Ovary (tissue), 9 donors: ENCODE data around the gene NGRN. TPM values are rescaled to one million over a fixed set of nuclear protein-coding genes. Genes with fewer than 3 reads are reported as not detected.
A peak's percentile ranks its signal among the peaks of the same experiment; 100 is the strongest.

Experiments used
- DNase-seq, 5 donors: peaks; one replicate each; pipeline ENCODE4 v3.0.0-alpha.2; 2019 to 2020
- H3K27ac ChIP-seq, 2 donors: fragments of 200-600 bp; one replicate each; pipeline versions ENCODE4 v1.5.1 to v1.8.0; 2019 to 2022
- H3K27me3 ChIP-seq: fragments of 200-600 bp; one replicate; pipeline ENCODE4 v1.8.0; 2022
- H3K36me3 ChIP-seq: fragments of 200-600 bp; sonication (generic); one replicate; pipeline ENCODE4 v1.5.1; 2019
- H3K4me1 ChIP-seq: one replicate; pipeline ENCODE4 v1.8.1; 2013; ENCODE audit warnings: mild to moderate bottlenecking, moderate library complexity; ENCODE audit not compliant: insufficient read depth
- H3K4me3 ChIP-seq: fragments of 200-600 bp; sonication (generic); one replicate; pipeline ENCODE4 v1.5.1; 2017
- H3K9me3 ChIP-seq, 2 donors: fragments of 200-600 bp in 1 of 2; sonication (generic) in 1 of 2; one replicate each; pipeline versions ENCODE4 v1.5.1 to v1.8.1; 2013 to 2019; ENCODE audit warnings: mild to moderate bottlenecking in 1 of 2, moderate library complexity in 1 of 2
- EP300 ChIP-seq: sonication (generic); formaldehyde crosslinking; IDR thresholded peaks from one replicate; pipeline ENCODE4 v1.6.1; 2017; ENCODE audit warnings: antibody characterized with exemption
- POLR2A ChIP-seq: fragments of 450-650 bp; IDR thresholded peaks from one replicate; pipeline ENCODE4 v1.6.1; 2017; ENCODE audit warnings: antibody characterized with exemption, mild to moderate bottlenecking, moderate library complexity
- WGBS, 3 donors: extraction: QIAGEN DNeasy Blood & Tissue Kit in 1 of 3; methylation state at CpG; one replicate each; pipeline versions ENCODE4 v1.1.5 to v1.1.7; 2013 to 2017; 5-methylcytosine and 5-hydroxymethylcytosine counted together
- intact Hi-C, 4 donors: fragments of 100-400 bp; cut with DNase I; formaldehyde crosslinking; loops; one replicate each; pipeline versions ENCODE4 v1.11.0 to v1.15.1; 2022 to 2023
- polyA plus RNA-seq, 2 donors: library from polyadenylated mRNA; stranded (reverse); fragments of 200-250 nt in 1 of 2; fragments of 350-450 nt in 1 of 2; fragmentation: Illumina TruSeq in 1 of 2; extraction: RNeasy Lipid Tissue Mini Kit (QIAGEN cat#74804) in 1 of 2; gene quantifications; one replicate each; pipeline ENCODE4 v1.2.3, GENCODE V29; 2013 to 2014
- total RNA-seq, 7 donors: library from RNA; depleted of rRNA in 2 of 7; stranded (reverse); fragments of >200 nt in 2 of 7; fragmentation: NEBNext Ultra II Directional in 3 of 7; extraction: Animal tissue kit (Norgen Biotek cat#: 25700) in 3 of 7; gene quantifications; one replicate each; pipeline versions ENCODE4 v1.1.0 to v1.2.4, GENCODE V29; 2016 to 2023
- TF ChIP-seq, protein P1 (sequence below), 3 donors: fragments of 450-650 bp in 2 of 3; fragments of 200-600 bp in 1 of 3; IDR thresholded peaks; one replicate each; pipeline versions ENCODE4 v1.5.1 to v1.8.0; 2016 to 2022; ENCODE audit warnings: antibody characterized with exemption in 3 of 3, mild to moderate bottlenecking in 1 of 3
- donor health status: DM: no; HTN: no; CAD: no; lungs with moderate emphysema.
- donor health status: DM: no; HTN: no; CAD: no.
- donor health status: Bipolar disorder and iron deficiency.
- donor health status: DM: yes; HTN: yes; CAD: no.
- donor health status: DM: no; HTN: no; CAD: no.
- donor health status: DM: yes; HTN: yes; CAD: no.

The NGRN gene
- total and polyA plus RNA-seq, 9 donors: 52.8 to 112 (median 86.0) TPM

DNA sequence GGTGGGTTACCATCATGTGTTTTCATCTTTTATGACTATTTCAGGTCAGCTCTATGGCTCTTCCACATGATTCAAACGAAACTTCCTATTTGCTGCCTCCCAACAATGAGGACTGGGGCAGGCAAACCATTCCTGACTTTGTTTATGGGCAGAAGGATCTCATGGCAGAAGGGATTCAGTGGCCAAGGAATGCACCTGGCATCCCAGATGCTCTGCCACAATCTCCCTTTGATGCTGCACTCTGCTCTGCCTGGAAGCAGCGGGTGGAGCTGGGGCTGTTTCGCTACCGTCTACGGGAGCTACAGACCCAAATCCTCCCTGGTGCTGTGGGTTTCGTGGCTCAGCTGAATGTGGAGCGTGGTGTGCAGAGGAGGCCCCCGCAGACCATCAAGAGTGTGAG is 24.6 kb upstream of the NGRN start:
- 88 to 96% (median 89%) methylated on average over 8 of the region's 8 CpGs for WGBS, 3 donors
- no peaks in the 10 kb centered on the region for H3K9me3 ChIP-seq
- TF ChIP-seq, protein P1, sequence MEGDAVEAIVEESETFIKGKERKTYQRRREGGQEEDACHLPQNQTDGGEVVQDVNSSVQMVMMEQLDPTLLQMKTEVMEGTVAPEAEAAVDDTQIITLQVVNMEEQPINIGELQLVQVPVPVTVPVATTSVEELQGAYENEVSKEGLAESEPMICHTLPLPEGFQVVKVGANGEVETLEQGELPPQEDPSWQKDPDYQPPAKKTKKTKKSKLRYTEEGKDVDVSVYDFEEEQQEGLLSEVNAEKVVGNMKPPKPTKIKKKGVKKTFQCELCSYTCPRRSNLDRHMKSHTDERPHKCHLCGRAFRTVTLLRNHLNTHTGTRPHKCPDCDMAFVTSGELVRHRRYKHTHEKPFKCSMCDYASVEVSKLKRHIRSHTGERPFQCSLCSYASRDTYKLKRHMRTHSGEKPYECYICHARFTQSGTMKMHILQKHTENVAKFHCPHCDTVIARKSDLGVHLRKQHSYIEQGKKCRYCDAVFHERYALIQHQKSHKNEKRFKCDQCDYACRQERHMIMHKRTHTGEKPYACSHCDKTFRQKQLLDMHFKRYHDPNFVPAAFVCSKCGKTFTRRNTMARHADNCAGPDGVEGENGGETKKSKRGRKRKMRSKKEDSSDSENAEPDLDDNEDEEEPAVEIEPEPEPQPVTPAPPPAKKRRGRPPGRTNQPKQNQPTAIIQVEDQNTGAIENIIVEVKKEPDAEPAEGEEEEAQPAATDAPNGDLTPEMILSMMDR (IDR thresholded peaks at IDR 0.05): no peak
- no peak for TF ChIP-seq POLR2A
- TF ChIP-seq EP300: no peak
- H3K36me3 ChIP-seq: no peaks in the 10 kb centered on the region
- no peak for DNase-seq
- no peaks in the 10 kb centered on the region for H3K27me3 ChIP-seq
- intact Hi-C loops: no loop called here
- no peak overlapping the region for H3K4me3 ChIP-seq
- no peaks in the 10 kb centered on the region for H3K4me1 ChIP-seq
- no peak overlapping the region for H3K27ac ChIP-seq

DNA sequence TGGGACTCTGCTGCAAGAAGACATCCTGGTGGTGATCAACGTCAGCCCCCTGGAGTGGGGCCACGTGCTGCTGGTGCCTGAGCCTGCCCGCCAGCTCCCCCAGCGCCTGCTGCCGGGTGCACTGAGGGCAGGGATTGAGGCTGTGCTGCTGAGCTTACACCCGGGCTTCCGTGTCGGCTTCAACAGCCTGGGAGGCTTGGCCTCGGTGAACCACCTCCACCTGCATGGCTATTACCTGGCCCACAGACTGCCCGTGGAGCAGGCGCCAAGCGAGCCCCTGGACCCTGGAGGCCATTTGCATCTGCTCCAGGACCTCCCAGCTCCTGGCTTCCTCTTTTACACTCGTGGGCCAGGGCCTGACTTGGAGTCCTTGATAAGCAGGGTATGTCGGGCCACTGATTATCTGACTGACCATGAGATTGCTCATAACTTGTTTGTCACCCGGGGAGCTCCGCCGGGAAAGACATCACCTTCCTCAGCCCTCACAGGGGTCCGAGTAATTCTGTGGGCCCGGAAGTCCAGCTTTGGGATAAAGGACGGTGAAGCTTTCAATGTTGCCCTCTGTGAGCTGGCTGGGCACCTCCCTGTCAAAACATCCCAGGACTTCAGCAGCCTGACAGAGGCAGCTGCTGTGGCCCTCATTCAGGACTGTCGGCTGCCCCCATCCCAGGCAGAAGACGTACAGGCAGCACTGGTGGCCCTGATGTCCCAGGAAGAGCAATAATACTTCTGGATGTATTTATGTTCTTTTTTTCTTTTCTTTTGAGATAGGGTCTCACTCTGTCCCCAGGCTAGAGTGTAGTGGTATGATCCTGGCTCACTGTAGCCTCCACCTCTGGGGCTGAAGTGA is 23.9 kb upstream of the NGRN start:
- WGBS, 3 donors: 77 to 80% (median 79%) methylated on average over 22 of the region's 22 CpGs
- no peaks in the 10 kb centered on the region for H3K4me1 ChIP-seq
- no peak for TF ChIP-seq POLR2A
- no peak for TF ChIP-seq EP300
- TF ChIP-seq, protein P1 (IDR thresholded peaks at IDR 0.05): no peak
- H3K36me3 ChIP-seq: no peaks in the 10 kb centered on the region
- H3K27me3 ChIP-seq: no peaks in the 10 kb centered on the region
- no peak for DNase-seq
- intact Hi-C loops: no loop called here
- no peaks in the 10 kb centered on the region for H3K9me3 ChIP-seq
- H3K27ac ChIP-seq: no peak overlapping the region
- H3K4me3 ChIP-seq: no peak overlapping the region

DNA sequence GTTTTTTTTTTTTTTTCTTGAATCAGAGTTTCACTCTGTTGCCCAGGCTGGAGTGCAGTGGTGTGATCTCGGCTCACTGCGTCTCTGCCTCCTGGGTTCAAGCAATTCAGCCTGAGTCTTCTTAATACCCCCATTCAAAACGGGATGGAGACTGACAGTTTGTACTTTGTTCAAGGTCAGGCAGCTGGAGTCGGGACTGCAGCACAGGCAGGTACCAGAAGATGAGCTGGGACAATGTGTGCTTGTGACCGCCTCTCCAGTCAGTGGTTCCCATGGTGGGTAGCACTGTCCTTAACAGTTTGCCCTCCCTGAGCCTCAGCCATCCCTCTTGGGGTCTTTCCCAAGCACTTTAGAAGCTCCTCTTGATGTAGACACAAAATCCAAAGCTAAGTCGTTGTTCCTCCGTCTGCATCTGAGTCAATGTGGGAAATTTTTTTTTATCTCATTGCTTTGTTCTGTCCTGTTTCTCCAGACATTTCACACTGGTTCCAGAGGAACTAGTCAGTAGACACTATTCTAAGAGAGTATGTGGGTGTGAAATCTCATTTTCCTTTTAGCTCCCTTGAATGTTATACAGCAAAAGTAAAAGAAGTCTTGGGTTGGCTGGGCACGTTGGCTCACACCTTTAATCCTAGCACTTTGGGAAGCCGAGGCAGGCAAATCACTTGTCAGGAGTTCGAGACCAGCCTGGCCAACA is 21.4 kb upstream of the NGRN start:
- intact Hi-C loops: no loop called here
- TF ChIP-seq EP300: no peak
- no peak for TF ChIP-seq POLR2A
- TF ChIP-seq, protein P1 (IDR thresholded peaks at IDR 0.05): no peak
- Histone ChIP-seq H3K4me3 (no peak overlapping the region), H3K9me3 (no peaks in the 10 kb centered on the region), H3K36me3 (no peaks in the 10 kb centered on the region), H3K4me1 (peaks cover 2% of the 10 kb centered on the region), H3K27me3 (no peaks in the 10 kb centered on the region), H3K27ac (no peak overlapping the region)
- no peak for DNase-seq
- WGBS, 3 donors: 57 to 64% (median 58%) methylated on average over 10 of the region's 10 CpGs

DNA sequence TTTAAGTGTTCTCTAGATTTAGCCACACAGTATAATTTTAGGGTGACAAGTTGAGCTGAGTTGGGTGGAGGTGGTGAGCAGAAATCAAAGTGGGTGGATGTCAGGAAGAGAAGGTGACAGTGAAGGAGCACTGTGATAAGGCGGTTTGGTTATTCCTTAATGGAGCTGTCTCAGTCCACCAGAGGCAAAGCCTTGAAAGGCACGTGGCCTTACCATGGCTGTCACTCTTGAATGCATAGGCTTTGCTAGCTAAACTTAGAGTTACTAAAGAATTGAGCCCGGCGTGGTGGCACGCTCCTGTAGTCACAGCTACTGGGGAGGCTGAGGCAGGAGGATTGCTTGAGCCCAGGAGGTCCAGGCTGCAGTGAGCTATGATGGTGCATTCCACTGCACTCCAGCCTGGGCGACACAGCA is 16.7 kb upstream of the NGRN start:
- no peak for DNase-seq
- Histone ChIP-seq H3K4me1 (peaks cover 2% of the 10 kb centered on the region), H3K4me3 (peak overlapping the region; percentile 57), H3K27me3 (no peaks in the 10 kb centered on the region), H3K27ac (peak overlapping the region in 1 of 2 donors; percentile 18), H3K36me3 (no peaks in the 10 kb centered on the region), H3K9me3 (no peaks in the 10 kb centered on the region)
- TF ChIP-seq, protein P1 (IDR thresholded peaks at IDR 0.05): no peak
- TF ChIP-seq POLR2A: no peak
- no peak for TF ChIP-seq EP300
- intact Hi-C loops: no loop called here
- 64 to 72% (median 66%) methylated on average over 6 of the region's 6 CpGs for WGBS, 3 donors
